WTC11 (cell line): ENCODE measurements around the gene TTC38. TPM values are rescaled to one million over a fixed set of nuclear protein-coding genes. Genes with fewer than 3 reads are reported as not detected.

Experiments used
- ARID4B ChIP-seq: sonication (generic); formaldehyde crosslinking; IDR thresholded peaks from 2 replicates; pipeline ENCODE4 v1.8.0; 2023; ENCODE audit warnings: missing genetic modification reagents, mild to moderate bottlenecking, borderline replicate concordance
- ATF3 ChIP-seq: sonication (generic); formaldehyde crosslinking; conservative IDR thresholded peaks from 2 replicates; pipeline ENCODE4 v1.8.1; 2022; ENCODE audit warnings: mild to moderate bottlenecking, missing genetic modification reagents
- CBFB ChIP-seq: sonication (generic); formaldehyde crosslinking; IDR thresholded peaks from 2 replicates; pipeline ENCODE4 v1.8.1; 2022; ENCODE audit warnings: mild to moderate bottlenecking, low read depth, missing genetic modification reagents
- CTCF ChIP-seq: fragments of 200-600 bp; IDR thresholded peaks from 2 replicates; pipeline ENCODE4 v1.8.0; 2022; ENCODE audit warnings: antibody characterized with exemption
- ESRRA ChIP-seq: sonication (generic); formaldehyde crosslinking; IDR thresholded peaks from 2 replicates; pipeline ENCODE4 v1.8.1; 2022; ENCODE audit warnings: mild to moderate bottlenecking, missing genetic modification reagents, borderline replicate concordance
- ETV6 ChIP-seq: sonication (generic); formaldehyde crosslinking; IDR thresholded peaks from 2 replicates; pipeline ENCODE4 v1.8.1; 2022; ENCODE audit warnings: mild to moderate bottlenecking, missing genetic modification reagents
- FOXP1 ChIP-seq: sonication (generic); formaldehyde crosslinking; IDR thresholded peaks from 2 replicates; pipeline ENCODE4 v1.8.0; 2022; ENCODE audit warnings: missing genetic modification reagents, mild to moderate bottlenecking, moderate library complexity, borderline replicate concordance
- JUN ChIP-seq: sonication (generic); formaldehyde crosslinking; IDR thresholded peaks from 2 replicates; pipeline ENCODE4 v1.8.0; 2023; ENCODE audit warnings: mild to moderate bottlenecking, missing genetic modification reagents
- KAT7 ChIP-seq: sonication (generic); formaldehyde crosslinking; IDR thresholded peaks from 2 replicates; pipeline ENCODE4 v1.8.1; 2023; ENCODE audit warnings: missing genetic modification reagents, mild to moderate bottlenecking, borderline replicate concordance
- MYBL2 ChIP-seq: sonication (generic); formaldehyde crosslinking; IDR thresholded peaks from 2 replicates; pipeline ENCODE4 v1.8.1; 2023; ENCODE audit warnings: mild to moderate bottlenecking, moderate library complexity, missing genetic modification reagents
- PREB ChIP-seq: sonication (generic); formaldehyde crosslinking; IDR thresholded peaks from 2 replicates; pipeline ENCODE4 v1.8.1; 2022; ENCODE audit warnings: mild to moderate bottlenecking, missing genetic modification reagents, moderate library complexity, borderline replicate concordance
- RORB ChIP-seq: fragments of 250-450 bp; sonication (Bioruptor Pico); IDR thresholded peaks from 2 replicates; pipeline ENCODE4 v1.9.0; 2021; ENCODE audit warnings: mild to moderate bottlenecking
- ZNF219 ChIP-seq: sonication (generic); formaldehyde crosslinking; IDR thresholded peaks from 2 replicates; pipeline ENCODE4 v1.8.0; 2023; ENCODE audit warnings: missing genetic modification reagents, mild to moderate bottlenecking, borderline replicate concordance
- ZNF232 ChIP-seq: sonication (generic); formaldehyde crosslinking; IDR thresholded peaks from 2 replicates; pipeline ENCODE4 v1.8.0; 2022; ENCODE audit warnings: mild to moderate bottlenecking, missing genetic modification reagents
- ZNF396 ChIP-seq: fragments of 250-450 bp; sonication (Bioruptor Pico); IDR thresholded peaks from 2 replicates; pipeline ENCODE4 v1.8.0; 2021; ENCODE audit warnings: mild to moderate bottlenecking, moderate library complexity, borderline replicate concordance
- ZNF425 ChIP-seq: fragments of 250-450 bp; sonication (Bioruptor Pico); conservative IDR thresholded peaks from 2 replicates; pipeline ENCODE4 v1.9.0; 2021; ENCODE audit warnings: mild to moderate bottlenecking
- total RNA-seq: library from RNA; stranded (reverse); gene quantifications from 3 replicates; pipeline ENCODE4 v1.2.3, GENCODE V29; 2021
- TF ChIP-seq, protein P1 (sequence below): fragments of 250-450 bp; sonication (Bioruptor Pico); IDR thresholded peaks from 2 replicates; pipeline ENCODE4 v1.9.0; 2021; ENCODE audit warnings: mild to moderate bottlenecking
- TF ChIP-seq, protein P2 (sequence below): sonication (generic); formaldehyde crosslinking; IDR thresholded peaks from 2 replicates; pipeline ENCODE4 v1.8.1; 2022; ENCODE audit warnings: mild to moderate bottlenecking, moderate library complexity, missing genetic modification reagents
- TF ChIP-seq, protein P3 (sequence below): fragments of 250-450 bp; sonication (Bioruptor Pico); IDR thresholded peaks from 2 replicates; pipeline ENCODE4 v1.9.0; 2021; ENCODE audit warnings: mild to moderate bottlenecking, borderline replicate concordance

The TTC38 gene
- total RNA-seq, 1 experiment from 2014 or later = 20.7 TPM

- TF ChIP-seq ARID4B (CRISPR knock-in tag) (peak; percentile 97), ATF3 (CRISPR knock-in tag) (peak; percentile 51; the same call in 1 of the 2 replicates), ZNF396 (CRISPR knock-in tag) (no peak), PREB (CRISPR knock-in tag) (no peak), ZNF219 (peak; percentile 90; the same call in 1 of the 2 replicates), FOXP1 (CRISPR knock-in tag) (peak; percentile 98), JUN (CRISPR knock-in tag) (no peak; the same call in 1 of the 2 replicates), KAT7 (CRISPR knock-in tag) (no peak), ZNF425 (no peak), CTCF (peak; percentile 34; the same call in 1 of the 2 replicates), RORB (CRISPR knock-in tag) (no peak), CBFB (CRISPR knock-in tag) (no peak), ZNF232 (CRISPR knock-in tag) (peak; percentile 95), MYBL2 (CRISPR knock-in tag) (peak; percentile 84; the same call in 1 of the 2 replicates), ETV6 (CRISPR knock-in tag) (peak; percentile 66; the same call in 1 of the 2 replicates), ESRRA (peak; percentile 64; the same call in 1 of the 2 replicates)
- TF ChIP-seq, protein P1, sequence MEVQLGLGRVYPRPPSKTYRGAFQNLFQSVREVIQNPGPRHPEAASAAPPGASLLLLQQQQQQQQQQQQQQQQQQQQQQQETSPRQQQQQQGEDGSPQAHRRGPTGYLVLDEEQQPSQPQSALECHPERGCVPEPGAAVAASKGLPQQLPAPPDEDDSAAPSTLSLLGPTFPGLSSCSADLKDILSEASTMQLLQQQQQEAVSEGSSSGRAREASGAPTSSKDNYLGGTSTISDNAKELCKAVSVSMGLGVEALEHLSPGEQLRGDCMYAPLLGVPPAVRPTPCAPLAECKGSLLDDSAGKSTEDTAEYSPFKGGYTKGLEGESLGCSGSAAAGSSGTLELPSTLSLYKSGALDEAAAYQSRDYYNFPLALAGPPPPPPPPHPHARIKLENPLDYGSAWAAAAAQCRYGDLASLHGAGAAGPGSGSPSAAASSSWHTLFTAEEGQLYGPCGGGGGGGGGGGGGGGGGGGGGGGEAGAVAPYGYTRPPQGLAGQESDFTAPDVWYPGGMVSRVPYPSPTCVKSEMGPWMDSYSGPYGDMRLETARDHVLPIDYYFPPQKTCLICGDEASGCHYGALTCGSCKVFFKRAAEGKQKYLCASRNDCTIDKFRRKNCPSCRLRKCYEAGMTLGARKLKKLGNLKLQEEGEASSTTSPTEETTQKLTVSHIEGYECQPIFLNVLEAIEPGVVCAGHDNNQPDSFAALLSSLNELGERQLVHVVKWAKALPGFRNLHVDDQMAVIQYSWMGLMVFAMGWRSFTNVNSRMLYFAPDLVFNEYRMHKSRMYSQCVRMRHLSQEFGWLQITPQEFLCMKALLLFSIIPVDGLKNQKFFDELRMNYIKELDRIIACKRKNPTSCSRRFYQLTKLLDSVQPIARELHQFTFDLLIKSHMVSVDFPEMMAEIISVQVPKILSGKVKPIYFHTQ (CRISPR knock-in tag) = no peak
- TF ChIP-seq, protein P2, sequence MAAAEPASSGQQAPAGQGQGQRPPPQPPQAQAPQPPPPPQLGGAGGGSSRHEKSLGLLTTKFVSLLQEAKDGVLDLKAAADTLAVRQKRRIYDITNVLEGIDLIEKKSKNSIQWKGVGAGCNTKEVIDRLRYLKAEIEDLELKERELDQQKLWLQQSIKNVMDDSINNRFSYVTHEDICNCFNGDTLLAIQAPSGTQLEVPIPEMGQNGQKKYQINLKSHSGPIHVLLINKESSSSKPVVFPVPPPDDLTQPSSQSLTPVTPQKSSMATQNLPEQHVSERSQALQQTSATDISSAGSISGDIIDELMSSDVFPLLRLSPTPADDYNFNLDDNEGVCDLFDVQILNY (CRISPR knock-in tag) = 0 out of 2 replicates have a peak, but pooled peaks have one; percentile 59
- TF ChIP-seq, protein P3, sequence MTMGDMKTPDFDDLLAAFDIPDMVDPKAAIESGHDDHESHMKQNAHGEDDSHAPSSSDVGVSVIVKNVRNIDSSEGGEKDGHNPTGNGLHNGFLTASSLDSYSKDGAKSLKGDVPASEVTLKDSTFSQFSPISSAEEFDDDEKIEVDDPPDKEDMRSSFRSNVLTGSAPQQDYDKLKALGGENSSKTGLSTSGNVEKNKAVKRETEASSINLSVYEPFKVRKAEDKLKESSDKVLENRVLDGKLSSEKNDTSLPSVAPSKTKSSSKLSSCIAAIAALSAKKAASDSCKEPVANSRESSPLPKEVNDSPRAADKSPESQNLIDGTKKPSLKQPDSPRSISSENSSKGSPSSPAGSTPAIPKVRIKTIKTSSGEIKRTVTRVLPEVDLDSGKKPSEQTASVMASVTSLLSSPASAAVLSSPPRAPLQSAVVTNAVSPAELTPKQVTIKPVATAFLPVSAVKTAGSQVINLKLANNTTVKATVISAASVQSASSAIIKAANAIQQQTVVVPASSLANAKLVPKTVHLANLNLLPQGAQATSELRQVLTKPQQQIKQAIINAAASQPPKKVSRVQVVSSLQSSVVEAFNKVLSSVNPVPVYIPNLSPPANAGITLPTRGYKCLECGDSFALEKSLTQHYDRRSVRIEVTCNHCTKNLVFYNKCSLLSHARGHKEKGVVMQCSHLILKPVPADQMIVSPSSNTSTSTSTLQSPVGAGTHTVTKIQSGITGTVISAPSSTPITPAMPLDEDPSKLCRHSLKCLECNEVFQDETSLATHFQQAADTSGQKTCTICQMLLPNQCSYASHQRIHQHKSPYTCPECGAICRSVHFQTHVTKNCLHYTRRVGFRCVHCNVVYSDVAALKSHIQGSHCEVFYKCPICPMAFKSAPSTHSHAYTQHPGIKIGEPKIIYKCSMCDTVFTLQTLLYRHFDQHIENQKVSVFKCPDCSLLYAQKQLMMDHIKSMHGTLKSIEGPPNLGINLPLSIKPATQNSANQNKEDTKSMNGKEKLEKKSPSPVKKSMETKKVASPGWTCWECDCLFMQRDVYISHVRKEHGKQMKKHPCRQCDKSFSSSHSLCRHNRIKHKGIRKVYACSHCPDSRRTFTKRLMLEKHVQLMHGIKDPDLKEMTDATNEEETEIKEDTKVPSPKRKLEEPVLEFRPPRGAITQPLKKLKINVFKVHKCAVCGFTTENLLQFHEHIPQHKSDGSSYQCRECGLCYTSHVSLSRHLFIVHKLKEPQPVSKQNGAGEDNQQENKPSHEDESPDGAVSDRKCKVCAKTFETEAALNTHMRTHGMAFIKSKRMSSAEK (CRISPR knock-in tag) = no peak
These were observed 5.2 kb upstream of the TTC38 start (continued) for GRCh38 chr22:46262449-46263215.
